Measurements from ENCODE around the gene AKTIP. TPM values are rescaled to one million over a fixed set of nuclear protein-coding genes. Genes with fewer than 3 reads are reported as not detected.
"Not testable (repeated sequence)": the region's sequence is repeated elsewhere in the genome, so short reads cannot be mapped to it uniquely, and the experiment has no call there.

Gene AKTIP
- polyA plus RNA-seq, 6 donors from 2014 or later, result 11.6 to 17.9 (median 13.8) TPM

DNA sequence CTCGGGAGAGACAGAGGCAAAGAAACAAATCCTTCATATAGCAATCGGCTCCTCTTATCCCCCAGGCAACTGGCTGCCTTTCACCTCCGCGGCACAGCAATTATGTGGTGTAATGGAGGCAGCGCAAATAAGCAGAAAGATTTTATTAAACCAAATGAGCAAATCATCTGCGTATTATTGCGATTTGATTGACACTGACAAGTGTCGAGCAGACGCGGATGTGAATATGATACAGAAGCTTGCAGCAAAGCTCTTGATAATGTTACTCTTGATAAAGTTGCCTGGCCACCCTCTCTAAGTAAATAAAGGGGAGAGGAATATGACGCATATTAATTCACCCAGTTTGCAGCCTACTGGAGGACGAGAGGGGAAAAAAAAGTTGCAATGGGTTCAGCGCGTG, 26.5 kb upstream of the AKTIP start:
- no peak for ATAC-seq (ENCODE audit: low read depth in 2 of 2)
- peak overlapping the region in 1 of 6 donors; percentile 43 for H3K27ac Mint-ChIP-seq
- peaks cover 10 to 23% (median 16%) of the 10 kb centered on the region in 3 donors for H3K4me1 Mint-ChIP-seq
- H3K9me3 Mint-ChIP-seq, result no peaks in the 10 kb centered on the region
- no peak overlapping the region for H3K4me3 Mint-ChIP-seq
- H3K27me3 Mint-ChIP-seq, result no peaks in the 10 kb centered on the region
- no peak for DNase-seq
- no peaks in the 10 kb centered on the region for H3K36me3 Mint-ChIP-seq

DNA sequence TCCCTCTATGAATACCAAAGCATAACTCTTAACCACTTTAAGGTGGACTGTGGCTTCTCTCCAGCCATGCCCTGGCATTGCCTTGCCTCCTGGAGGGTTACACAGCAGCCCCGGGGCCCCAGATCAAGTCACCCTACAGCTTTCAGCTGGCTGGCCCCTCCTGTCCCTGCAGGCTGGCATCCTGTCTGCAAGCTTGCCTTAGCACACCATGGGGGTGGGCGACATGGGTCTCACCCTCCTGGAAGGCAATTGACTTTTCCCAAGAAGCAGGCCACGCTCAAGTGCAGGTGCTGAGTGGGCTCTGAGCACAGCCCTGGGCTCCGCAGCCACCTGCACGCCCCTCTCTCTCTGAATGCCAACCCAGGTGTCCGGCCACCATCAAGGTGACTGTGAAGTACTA, 25.8 kb upstream of the AKTIP start:
- Mint-ChIP-seq H3K4me1 (peaks cover 7 to 17% (median 15%) of the 10 kb centered on the region in 3 donors), H3K27ac (peak overlapping the region in 2 of 6 donors; percentile 43 to 85), H3K9me3 (no peaks in the 10 kb centered on the region), H3K4me3 (no peak overlapping the region), H3K27me3 (no peaks in the 10 kb centered on the region), H3K36me3 (peaks cover 0 to 3% of the 10 kb centered on the region in 2 donors)
- DNase-seq (no peak), ATAC-seq (ENCODE audit: low read depth in 2 of 2) (no peak)

DNA sequence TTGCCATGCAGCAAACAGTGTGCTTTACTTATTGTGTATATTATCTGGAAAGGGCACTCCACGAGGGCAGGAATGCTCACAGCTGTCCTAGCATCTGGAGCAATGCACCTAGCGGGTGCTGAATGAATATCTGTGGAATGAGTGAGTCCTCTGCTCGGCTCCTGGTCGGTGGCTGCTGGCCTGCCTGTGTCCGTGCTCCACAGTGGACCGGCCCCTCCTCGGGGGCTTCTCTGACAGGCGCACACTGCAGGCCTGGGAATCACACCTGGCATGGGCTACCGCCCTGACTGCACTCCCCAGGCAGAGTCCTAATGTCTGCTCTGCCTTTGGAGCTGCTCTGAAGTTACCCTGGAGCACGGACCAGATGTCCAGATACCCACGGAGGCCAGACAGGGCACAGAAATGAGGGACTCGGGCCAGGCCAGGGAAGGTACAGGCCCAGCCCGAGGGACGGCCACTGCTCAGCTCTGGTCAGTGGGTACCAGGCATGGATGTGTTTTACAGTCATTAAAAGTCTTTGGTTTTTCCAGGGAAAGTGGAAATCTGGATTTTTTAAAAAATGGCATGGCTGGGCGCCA, 21.1 kb upstream of the AKTIP start:
- H3K36me3 Mint-ChIP-seq, result peaks cover 0 to 6% of the 10 kb centered on the region in 2 donors
- H3K4me3 Mint-ChIP-seq, result peak overlapping the region in 2 of 8 donors; percentile 38 to 74
- H3K27ac Mint-ChIP-seq, result peak overlapping the region in 3 of 6 donors; percentile 67 to 86 (median 79)
- no peaks in the 10 kb centered on the region for H3K27me3 Mint-ChIP-seq
- H3K4me1 Mint-ChIP-seq, result peaks cover 30 to 46% (median 30%) of the 10 kb centered on the region in 3 donors
- ATAC-seq (ENCODE audit: low read depth in 2 of 2) (no peak), DNase-seq (no peak)
- no peaks in the 10 kb centered on the region for H3K9me3 Mint-ChIP-seq

DNA sequence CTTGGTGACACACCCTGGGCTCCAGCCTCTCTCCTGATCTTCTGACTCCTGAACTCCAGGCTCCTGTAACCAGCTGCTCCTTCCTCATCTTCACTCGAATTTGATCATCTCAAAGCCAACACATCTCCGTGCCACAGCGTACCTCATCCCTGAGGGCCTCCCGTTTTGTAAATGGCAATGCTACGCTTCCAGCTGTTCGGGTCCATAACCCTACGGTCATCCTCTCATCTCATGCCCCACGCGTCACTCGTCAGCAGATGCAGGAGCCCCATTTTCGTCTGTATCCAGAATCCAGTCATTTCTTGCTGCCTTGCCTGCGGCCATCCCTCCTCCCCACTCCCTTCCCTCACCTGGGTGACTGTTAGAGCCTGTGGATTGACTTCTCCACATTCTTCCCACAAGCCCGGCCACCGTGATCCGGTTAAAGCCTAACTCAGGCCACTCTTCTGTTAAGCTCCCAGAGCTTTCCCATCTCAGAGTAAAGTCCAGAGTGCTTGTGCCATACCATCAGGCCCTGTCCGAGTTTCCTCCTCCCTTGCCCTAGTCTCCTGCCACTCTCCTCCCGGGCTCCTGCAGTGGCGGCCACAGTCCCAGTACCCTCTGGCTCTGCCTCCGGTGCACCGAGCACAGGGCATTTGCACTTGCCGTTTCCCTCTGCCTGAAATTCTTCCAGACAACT, 20.3 kb upstream of the AKTIP start:
- no peak for ATAC-seq (ENCODE audit: low read depth in 2 of 2)
- Mint-ChIP-seq H3K27ac (peak overlapping the region in 5 of 6 donors; percentile 19 to 87 (median 83)), H3K27me3 (no peaks in the 10 kb centered on the region), H3K9me3 (no peaks in the 10 kb centered on the region), H3K4me1 (peaks cover 38 to 54% (median 38%) of the 10 kb centered on the region in 3 donors), H3K36me3 (peaks cover 0 to 6% of the 10 kb centered on the region in 2 donors), H3K4me3 (peak overlapping the region in 1 of 8 donors; percentile 38)
- DNase-seq, result no peak

DNA sequence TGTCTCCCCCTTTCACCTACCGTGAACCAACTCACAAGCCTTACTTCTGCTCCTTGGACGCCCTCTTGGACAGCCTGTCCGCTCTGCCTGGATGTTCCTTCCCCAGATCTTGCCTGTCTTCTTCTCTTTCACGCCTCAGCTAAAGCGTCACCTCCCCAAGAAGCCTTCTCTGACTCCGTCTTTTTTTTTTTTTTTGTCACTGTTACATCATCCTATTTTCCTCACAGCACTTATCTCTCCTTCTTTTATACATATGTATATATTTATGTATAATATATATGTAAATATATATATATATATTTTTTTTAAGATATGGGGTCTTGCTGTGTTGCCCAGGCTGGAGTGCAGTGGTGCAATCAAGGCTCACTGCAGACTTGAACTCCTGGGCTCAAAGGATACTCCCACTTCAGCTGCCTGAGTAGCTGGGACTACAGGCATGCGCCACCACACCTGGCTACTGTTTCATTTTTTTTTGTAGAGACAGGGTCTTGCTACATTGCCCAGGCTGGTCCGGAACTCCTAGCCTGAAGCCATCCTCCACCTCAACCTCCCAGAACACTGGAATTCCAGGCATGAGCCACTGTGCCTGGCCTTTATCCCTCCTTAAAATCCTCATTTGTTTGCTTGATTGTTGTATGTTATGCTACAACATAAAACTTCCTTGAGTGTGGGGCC, 16.5 kb upstream of the AKTIP start:
- no peak for DNase-seq
- peaks cover 51 to 69% (median 55%) of the 10 kb centered on the region in 3 donors for H3K4me1 Mint-ChIP-seq
- H3K27ac Mint-ChIP-seq, result peak overlapping the region; percentile 92 to 100 (median 98)
- peaks cover 0 to 6% of the 10 kb centered on the region in 2 donors for H3K36me3 Mint-ChIP-seq
- no peak for ATAC-seq (ENCODE audit: low read depth in 2 of 2)
- H3K9me3 Mint-ChIP-seq, result peaks cover 0 to 3% (median under 1%) of the 10 kb centered on the region in 7 donors
- H3K4me3 Mint-ChIP-seq, result peak overlapping the region; percentile 74 to 92 (median 80)
- H3K27me3 Mint-ChIP-seq, result no peaks in the 10 kb centered on the region

- H3K4me3 Mint-ChIP-seq, result peak overlapping the region; percentile 74 to 92 (median 80)
- ATAC-seq (ENCODE audit: low read depth in 2 of 2), result peak; percentile 97
- peak overlapping the region; percentile 92 to 100 (median 98) for H3K27ac Mint-ChIP-seq
- peaks cover 49 to 68% (median 61%) of the 10 kb centered on the region in 3 donors for H3K4me1 Mint-ChIP-seq
- H3K9me3 Mint-ChIP-seq, result peaks cover 0 to 9% (median 5%) of the 10 kb centered on the region in 7 donors
- no peaks in the 10 kb centered on the region for H3K27me3 Mint-ChIP-seq
- peaks cover 2 to 5% of the 10 kb centered on the region in 2 donors for H3K36me3 Mint-ChIP-seq
- DNase-seq, result peak; percentile 84
These were observed 15.8 kb upstream of the AKTIP start for GRCh38 chr16:53518550-53519416.

DNA sequence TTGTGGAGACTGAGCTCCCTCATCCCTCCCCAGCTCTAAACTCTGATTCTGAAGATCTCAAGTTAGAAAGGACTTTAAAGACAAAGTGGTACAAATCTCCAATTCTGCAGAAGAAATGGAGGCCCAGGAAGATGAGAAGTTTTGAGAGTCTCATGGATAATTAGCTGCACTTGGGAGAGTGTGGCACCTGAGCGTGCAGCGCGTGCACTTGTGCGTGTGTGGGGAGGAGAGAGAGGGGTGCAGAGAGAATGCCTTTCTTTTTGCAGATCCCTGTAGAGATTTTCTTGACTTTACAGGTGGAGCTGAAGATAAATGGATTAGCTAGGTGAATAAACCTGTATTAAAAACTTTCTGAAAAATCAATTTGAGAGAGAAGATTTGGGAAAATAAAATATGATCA, 14.8 kb upstream of the AKTIP start:
- ATAC-seq (ENCODE audit: low read depth in 2 of 2), result no peak
- peaks cover 0 to 5% of the 10 kb centered on the region in 2 donors for H3K36me3 Mint-ChIP-seq
- peaks cover 0 to 11% (median 5%) of the 10 kb centered on the region in 7 donors for H3K9me3 Mint-ChIP-seq
- H3K27me3 Mint-ChIP-seq, result no peaks in the 10 kb centered on the region
- peaks cover 43 to 63% (median 61%) of the 10 kb centered on the region in 3 donors for H3K4me1 Mint-ChIP-seq
- H3K4me3 Mint-ChIP-seq, result peak overlapping the region; percentile 71 to 92 (median 78)
- DNase-seq, result no peak
- peak overlapping the region; percentile 92 to 100 (median 98) for H3K27ac Mint-ChIP-seq

- Mint-ChIP-seq H3K4me3 (peak overlapping the region in 1 of 8 donors; percentile 27), H3K27me3 (no peaks in the 10 kb centered on the region), H3K4me1 (peaks cover 40 to 65% (median 60%) of the 10 kb centered on the region in 3 donors), H3K9me3 (peaks cover 0 to 13% (median 5%) of the 10 kb centered on the region in 7 donors), H3K27ac (peak overlapping the region; percentile 21 to 92 (median 54)), H3K36me3 (peaks cover 0 to 5% of the 10 kb centered on the region in 2 donors)
- DNase-seq (no peak), ATAC-seq (ENCODE audit: low read depth in 2 of 2) (no peak)
These were observed 12.8 kb upstream of the AKTIP start for GRCh38 chr16:53515811-53516210.

GRCh38 chr16:53515259-53515658, 12.2 kb upstream of the AKTIP start:
- H3K27ac Mint-ChIP-seq, result peak overlapping the region in 3 of 6 donors; percentile 67 to 92 (median 87)
- peaks cover 0 to 13% (median 5%) of the 10 kb centered on the region in 7 donors for H3K9me3 Mint-ChIP-seq
- H3K4me1 Mint-ChIP-seq, result peaks cover 41 to 65% (median 62%) of the 10 kb centered on the region in 3 donors
- peaks cover 0 to 5% of the 10 kb centered on the region in 2 donors for H3K36me3 Mint-ChIP-seq
- H3K27me3 Mint-ChIP-seq, result no peaks in the 10 kb centered on the region
- DNase-seq (no peak), ATAC-seq (ENCODE audit: low read depth in 2 of 2) (no peak)
- no peak overlapping the region for H3K4me3 Mint-ChIP-seq

DNA sequence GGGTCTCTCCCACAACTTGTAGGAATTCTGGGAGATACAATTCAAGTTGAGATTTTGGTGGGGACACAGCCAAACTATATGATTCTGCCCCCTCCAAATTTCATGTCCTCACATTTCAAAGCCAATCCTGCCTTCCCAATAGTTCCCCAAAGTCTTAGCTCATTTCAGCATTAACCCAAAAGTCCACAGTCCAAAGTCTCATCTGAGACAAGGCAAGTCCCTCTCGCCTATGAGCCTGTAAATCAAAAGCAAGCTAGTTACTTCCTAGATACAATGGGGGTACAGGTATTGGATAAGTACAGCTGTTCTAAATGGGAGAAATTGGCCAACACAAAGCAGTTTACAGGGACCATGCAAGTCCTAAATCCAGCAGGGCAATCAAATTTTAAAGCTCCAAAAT, 9.8 kb upstream of the AKTIP start:
- H3K4me3 Mint-ChIP-seq; H3K27me3 Mint-ChIP-seq; ATAC-seq (ENCODE audit: low read depth in 2 of 2); DNase-seq; H3K36me3 Mint-ChIP-seq: not testable (repeated sequence)
- peaks cover 19 to 54% (median 43%) of the 10 kb centered on the region in 3 donors for H3K4me1 Mint-ChIP-seq
- peaks cover 0 to 13% (median 5%) of the 10 kb centered on the region in 7 donors for H3K9me3 Mint-ChIP-seq
- peak overlapping the region in 3 of 6 donors; percentile 17 to 92 (median 87) for H3K27ac Mint-ChIP-seq

GRCh38 chr16:53511403-53512280, 8.6 kb upstream of the AKTIP start:
- peaks cover 12 to 43% (median 33%) of the 10 kb centered on the region in 3 donors for H3K4me1 Mint-ChIP-seq
- peak overlapping the region in 2 of 8 donors; percentile 29 to 33 for H3K4me3 Mint-ChIP-seq
- DNase-seq (no peak), ATAC-seq (ENCODE audit: low read depth in 2 of 2) (no peak)
- H3K36me3 Mint-ChIP-seq, result peaks cover 0 to 5% of the 10 kb centered on the region in 2 donors
- H3K27me3 Mint-ChIP-seq, result no peaks in the 10 kb centered on the region
- peaks cover 0 to 13% (median 5%) of the 10 kb centered on the region in 7 donors for H3K9me3 Mint-ChIP-seq
- peak overlapping the region; percentile 11 to 92 (median 78) for H3K27ac Mint-ChIP-seq

DNA sequence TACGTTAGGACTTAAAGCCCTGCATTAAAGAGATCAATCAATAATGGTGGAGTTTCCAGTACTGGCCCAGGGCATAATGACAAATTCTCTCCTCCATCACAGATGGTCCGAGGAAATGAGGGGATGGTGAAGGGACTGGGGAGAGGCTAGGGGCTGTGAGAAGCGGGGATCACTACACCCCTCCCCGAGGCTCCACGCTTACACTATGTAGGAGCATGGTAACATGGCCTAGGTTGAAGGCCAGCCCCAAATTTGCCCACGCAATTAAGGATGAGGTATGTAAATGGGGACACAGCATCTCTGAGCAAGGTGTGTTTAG, 8.0 kb upstream of the AKTIP start:
- Mint-ChIP-seq H3K27ac (peak overlapping the region in 5 of 6 donors; percentile 54 to 92 (median 90)), H3K4me1 (peaks cover 9 to 37% (median 29%) of the 10 kb centered on the region in 3 donors), H3K27me3 (no peaks in the 10 kb centered on the region)

More for the DNA sequence above, 8.0 kb upstream of the AKTIP start:
- Mint-ChIP-seq H3K36me3 (peaks cover 0 to 5% of the 10 kb centered on the region in 2 donors), H3K9me3 (peaks cover 0 to 13% (median 5%) of the 10 kb centered on the region in 7 donors), H3K4me3 (peak overlapping the region in 2 of 8 donors; percentile 12 to 33)
- DNase-seq, result no peak
- ATAC-seq (ENCODE audit: low read depth in 2 of 2), result no peak

All from naive B cell (primary cell).